ENCODE measurements around the gene FOXN3. TPM values are rescaled to one million over a fixed set of nuclear protein-coding genes. Genes with fewer than 3 reads are reported as not detected.

Gene FOXN3
- total RNA-seq, 1 experiment from 2014 or later, result 125 TPM

DNA sequence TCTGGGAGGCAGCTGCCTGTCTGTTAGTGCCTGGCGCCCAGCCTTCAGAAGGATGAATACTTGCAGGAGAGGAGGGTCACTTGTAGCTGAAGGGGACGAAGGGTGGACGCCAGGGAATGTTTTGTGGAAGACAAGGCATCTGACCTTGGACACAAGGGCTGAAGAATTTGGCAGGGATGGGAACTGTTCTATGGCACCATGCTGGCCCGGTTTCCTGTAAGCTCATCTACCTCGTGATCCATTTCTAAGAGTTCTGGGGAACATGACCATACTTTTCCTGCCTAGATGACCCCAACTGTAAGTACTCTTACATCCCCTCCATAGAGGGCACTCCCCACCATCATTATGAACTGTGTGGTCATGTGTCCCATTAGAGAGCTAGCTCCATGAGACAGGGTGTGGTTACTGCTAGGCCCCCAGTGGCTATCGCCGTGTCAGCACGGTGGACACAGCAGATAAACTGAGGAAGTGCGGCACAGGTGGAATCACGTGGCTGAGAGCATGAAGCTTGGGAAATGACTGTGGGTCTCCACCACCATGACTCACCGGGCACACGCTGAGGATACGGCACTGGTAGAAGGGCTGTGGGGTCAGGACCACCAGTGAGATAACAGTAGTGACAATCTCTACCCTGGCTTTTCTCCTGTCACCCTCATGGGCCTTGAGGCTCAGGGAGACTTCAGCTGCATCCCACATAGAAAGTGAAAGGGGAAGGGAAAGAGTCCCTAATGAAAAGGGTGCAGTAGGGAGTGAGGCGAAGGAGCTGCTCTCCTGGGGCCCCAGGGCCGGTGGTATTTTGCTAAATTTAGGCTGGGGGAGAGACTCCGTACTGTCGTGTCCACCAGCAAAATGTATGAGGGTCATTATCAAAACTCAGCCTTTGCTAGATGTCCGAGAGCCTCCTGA lies 252.6 kb downstream of the FOXN3 start:
- no peak overlapping the region for H2AFZ ChIP-seq (ENCODE audit: low read length)
- H3K4me2 ChIP-seq (ENCODE audit: insufficient read depth, insufficient read length, low read length), result no peak overlapping the region
- Mint-ChIP-seq H3K4me1 (peaks cover 7% of the 10 kb centered on the region in 2 experiments), H3K36me3 (ENCODE audit: insufficient read depth in 1 of 3, low read depth in 3 of 3) (peaks cover 46 to 70% (median 52%) of the 10 kb centered on the region in 3 experiments), H3K27me3 (ENCODE audit: low read depth) (no peaks in the 10 kb centered on the region), H3K27ac (peak overlapping the region in 2 of 3 experiments; percentile 49 to 62; a peak in 2 of 7 replicates), H3K9me3 (no peaks in the 10 kb centered on the region; a peak in 2 of 5 replicates), H3K4me3 (no peak overlapping the region)
- H3K18ac ChIP-seq (ENCODE audit: insufficient read length, low read depth, low read length), result no peak overlapping the region
- H4K5ac ChIP-seq (ENCODE audit: insufficient read length, low read depth, low read length), result no peak overlapping the region
- 0 out of 2 replicates have a peak, but pooled peaks cover 1% of the 10 kb centered on the region for H3K79me2 ChIP-seq (ENCODE audit: insufficient read depth, low read length)
- H3K56ac ChIP-seq (ENCODE audit: insufficient read length, low read depth, low read length), result no peak overlapping the region
- TF ChIP-seq, protein P1, sequence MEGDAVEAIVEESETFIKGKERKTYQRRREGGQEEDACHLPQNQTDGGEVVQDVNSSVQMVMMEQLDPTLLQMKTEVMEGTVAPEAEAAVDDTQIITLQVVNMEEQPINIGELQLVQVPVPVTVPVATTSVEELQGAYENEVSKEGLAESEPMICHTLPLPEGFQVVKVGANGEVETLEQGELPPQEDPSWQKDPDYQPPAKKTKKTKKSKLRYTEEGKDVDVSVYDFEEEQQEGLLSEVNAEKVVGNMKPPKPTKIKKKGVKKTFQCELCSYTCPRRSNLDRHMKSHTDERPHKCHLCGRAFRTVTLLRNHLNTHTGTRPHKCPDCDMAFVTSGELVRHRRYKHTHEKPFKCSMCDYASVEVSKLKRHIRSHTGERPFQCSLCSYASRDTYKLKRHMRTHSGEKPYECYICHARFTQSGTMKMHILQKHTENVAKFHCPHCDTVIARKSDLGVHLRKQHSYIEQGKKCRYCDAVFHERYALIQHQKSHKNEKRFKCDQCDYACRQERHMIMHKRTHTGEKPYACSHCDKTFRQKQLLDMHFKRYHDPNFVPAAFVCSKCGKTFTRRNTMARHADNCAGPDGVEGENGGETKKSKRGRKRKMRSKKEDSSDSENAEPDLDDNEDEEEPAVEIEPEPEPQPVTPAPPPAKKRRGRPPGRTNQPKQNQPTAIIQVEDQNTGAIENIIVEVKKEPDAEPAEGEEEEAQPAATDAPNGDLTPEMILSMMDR (conservative IDR thresholded peaks at IDR 0.05), result no peak
- no peak overlapping the region for H2BK20ac ChIP-seq (ENCODE audit: low read depth, low read length, poor library complexity, severe bottlenecking)
- no peak overlapping the region for H3K27ac ChIP-seq (ENCODE audit: insufficient read length, low read depth, low read length)
- no peak overlapping the region for H3K4ac ChIP-seq (ENCODE audit: low read depth, low read length)
- H2BK15ac ChIP-seq (ENCODE audit: low read depth, low read length), result no peak overlapping the region
- no CpG with 5 or more reads among the region's 18 CpGs for WGBS (ENCODE audit: extremely low coverage, insufficient read length, low lambda C conversion rate)
- H3K23me2 ChIP-seq (ENCODE audit: insufficient read length, low read depth, low read length, poor library complexity, severe bottlenecking), result no peaks in the 10 kb centered on the region
- H2AK5ac ChIP-seq (ENCODE audit: insufficient read length, low read length), result no peak overlapping the region
- H3K79me1 ChIP-seq (ENCODE audit: insufficient read depth, low read depth, low read length, poor library complexity, severe bottlenecking), result no peaks in the 10 kb centered on the region
- no peak overlapping the region for H3K23ac ChIP-seq (ENCODE audit: insufficient read length, low read depth, low read length)
- no peaks in the 10 kb centered on the region for H4K20me1 ChIP-seq (ENCODE audit: control insufficient read depth, insufficient read depth, insufficient read length)
- no peak overlapping the region for H3T11ph ChIP-seq (ENCODE audit: low read length)
- no peak for DNase-seq
- H3K14ac ChIP-seq (ENCODE audit: insufficient read depth, low read length), result no peak overlapping the region
- H3K9ac ChIP-seq (ENCODE audit: extremely low read depth, insufficient read length, low read length), result no peak overlapping the region
- H2BK5ac ChIP-seq (ENCODE audit: insufficient read length, low read length), result no peak overlapping the region
- no peak overlapping the region for H2BK120ac ChIP-seq (ENCODE audit: low read depth, low read length, poor library complexity, severe bottlenecking)
- no peaks in the 10 kb centered on the region for H3K9me3 ChIP-seq (ENCODE audit: control insufficient read depth, low read depth, low read length)
- H2BK12ac ChIP-seq (ENCODE audit: insufficient read length, low read depth, low read length), result no peak overlapping the region
- H3K4me1 ChIP-seq (ENCODE audit: insufficient read depth, low read length), result no peaks in the 10 kb centered on the region
- no peak overlapping the region for H4K91ac ChIP-seq (ENCODE audit: insufficient read length, low read depth, low read length)
- no peaks in the 10 kb centered on the region for H3K27me3 ChIP-seq (ENCODE audit: insufficient read depth, low read length)
- H4K8ac ChIP-seq (replicated peaks; ENCODE audit: insufficient read length, low read depth, low read length), result no peak overlapping the region
